Mesenchymal stem cell (in vitro differentiated cells and primary cell): ENCODE data around the gene FGGY.
"Not testable (repeated sequence)": the region's sequence is repeated elsewhere in the genome, so short reads cannot be mapped to it uniquely, and the experiment has no call there.

Source experiments
- DNase-seq: peaks from one replicate; pipeline ENCODE4 v3.0.0-alpha.2; 2013
- H2AFZ ChIP-seq: one replicate; pipeline ENCODE4 v1.6.1; 2013; ENCODE audit warnings: low read depth, mild to moderate bottlenecking, control low read depth, inconsistent platforms, low read length, moderate library complexity
- H2AK5ac ChIP-seq: 2 replicates; pipeline ENCODE4 v1.6.1; 2013; ENCODE audit warnings: low read length, moderate library complexity, mild to moderate bottlenecking, inconsistent platforms; ENCODE audit not compliant: severe bottlenecking
- H2BK120ac ChIP-seq: one replicate; pipeline ENCODE4 v1.6.1; 2013; ENCODE audit warnings: low read depth, mild to moderate bottlenecking, inconsistent platforms, low read length, moderate library complexity
- H2BK12ac ChIP-seq, 2 experiments: one replicate each; pipeline ENCODE4 v1.6.1; 2013; ENCODE audit warnings: inconsistent platforms in 2 of 2, low read length in 2 of 2, mild to moderate bottlenecking in 2 of 2, moderate library complexity in 2 of 2, control low read depth in 1 of 2
- H2BK15ac ChIP-seq: one replicate; pipeline ENCODE4 v1.6.1; 2013; ENCODE audit warnings: mild to moderate bottlenecking, low read depth, inconsistent platforms; ENCODE audit not compliant: poor library complexity, severe bottlenecking
- H2BK5ac ChIP-seq: 2 replicates; pipeline ENCODE4 v1.6.1; 2013; ENCODE audit warnings: low read depth, mild to moderate bottlenecking, low read length, control low read depth, inconsistent platforms; ENCODE audit not compliant: poor library complexity, severe bottlenecking
- H3K14ac ChIP-seq, 2 experiments: one replicate each; pipeline ENCODE4 v1.6.1; 2013; ENCODE audit warnings: inconsistent platforms in 2 of 2, low read length in 2 of 2, control low read depth in 1 of 2, mild to moderate bottlenecking in 1 of 2, moderate library complexity in 1 of 2
- H3K18ac ChIP-seq, 2 experiments: one replicate each; pipeline ENCODE4 v1.6.1; 2013; ENCODE audit warnings: inconsistent platforms in 2 of 2, low read length in 2 of 2, control low read depth in 1 of 2, low read depth in 1 of 2, mild to moderate bottlenecking in 1 of 2
- H3K23ac ChIP-seq, 2 experiments: one replicate each; pipeline ENCODE4 v1.6.1; 2013; ENCODE audit warnings: inconsistent platforms in 2 of 2, low read length in 2 of 2, mild to moderate bottlenecking in 2 of 2, moderate library complexity in 2 of 2, control low read depth in 1 of 2
- H3K27ac ChIP-seq: 2 replicates; pipeline ENCODE4 v1.5.1; 2013; ENCODE audit warnings: mild to moderate bottlenecking, moderate library complexity, low read length, control low read depth, inconsistent platforms; ENCODE audit not compliant: poor library complexity, severe bottlenecking
- H3K27me3 ChIP-seq, 2 experiments: 2 replicates each; pipeline versions ENCODE4 v1.6.1 to v1.7.0; 2013; ENCODE audit warnings: low read length in 2 of 2, mild to moderate bottlenecking in 2 of 2, moderate library complexity in 2 of 2, control low read depth in 1 of 2, inconsistent platforms in 1 of 2; ENCODE audit not compliant: control insufficient read depth in 1 of 2, insufficient read depth in 1 of 2
- H3K36me3 ChIP-seq, 2 experiments: 2 replicates each; pipeline versions ENCODE4 v1.6.1 to v1.7.0; 2013; ENCODE audit warnings: low read length in 2 of 2, control low read depth in 1 of 2, inconsistent platforms in 1 of 2, low read depth in 1 of 2, mild to moderate bottlenecking in 1 of 2; ENCODE audit not compliant: insufficient read depth in 2 of 2, control insufficient read depth in 1 of 2
- H3K4ac ChIP-seq, 2 experiments: one replicate each; pipeline ENCODE4 v1.6.1; 2013; ENCODE audit warnings: inconsistent platforms in 2 of 2, low read length in 2 of 2, mild to moderate bottlenecking in 2 of 2, moderate library complexity in 2 of 2, control low read depth in 1 of 2, low read depth in 1 of 2
- H3K4me1 ChIP-seq: 2 replicates; pipeline ENCODE4 v1.6.1; 2013; ENCODE audit warnings: low read depth, low read length, control low read depth; ENCODE audit not compliant: control insufficient read depth, insufficient read depth
- H3K4me2 ChIP-seq: 2 replicates; pipeline ENCODE4 v1.6.1; 2013; ENCODE audit warnings: low read length, mild to moderate bottlenecking, inconsistent platforms; ENCODE audit not compliant: poor library complexity, severe bottlenecking
- H3K4me3 ChIP-seq, 2 experiments: 2 replicates each; pipeline versions ENCODE4 v1.5.1 to v1.7.0; 2013; ENCODE audit warnings: low read length in 2 of 2, mild to moderate bottlenecking in 2 of 2, control low read depth in 1 of 2, low read depth in 1 of 2; ENCODE audit not compliant: insufficient read depth in 1 of 2
- H3K79me1 ChIP-seq: replicated peaks from 2 replicates; pipeline ENCODE4 v1.6.1; 2013; ENCODE audit warnings: mild to moderate bottlenecking, control low read depth, low read length, inconsistent platforms; ENCODE audit not compliant: poor library complexity, severe bottlenecking
- H3K9ac ChIP-seq: 2 replicates; pipeline ENCODE4 v1.7.0; 2013; ENCODE audit warnings: mild to moderate bottlenecking, low read length, moderate library complexity
- H3K9me3 ChIP-seq: 2 replicates; pipeline ENCODE4 v1.7.0; 2013; ENCODE audit warnings: mild to moderate bottlenecking, low read length; ENCODE audit not compliant: control insufficient read depth
- H4K8ac ChIP-seq: one replicate; pipeline ENCODE4 v1.6.1; 2013; ENCODE audit warnings: inconsistent platforms, mild to moderate bottlenecking, low read length, moderate library complexity
- H4K91ac ChIP-seq: one replicate; pipeline ENCODE4 v1.6.1; 2013; ENCODE audit warnings: mild to moderate bottlenecking, low read length, inconsistent platforms
- WGBS: methylation state at CpG from one replicate; pipeline ENCODE4 v1.1.7; 2013; ENCODE audit warnings: mixed read lengths; 5-methylcytosine and 5-hydroxymethylcytosine counted together

FGGY gene

GRCh38 chr1:59457786-59458185, 160.9 kb downstream of the FGGY start:
- H3K4me2 ChIP-seq: no peak overlapping the region
- H3K4ac ChIP-seq: no peak overlapping the region
- no peak overlapping the region for H2BK12ac ChIP-seq
- no peaks in the 10 kb centered on the region for H3K79me1 ChIP-seq
- H3K4me3 ChIP-seq: no peak overlapping the region
- H2BK120ac ChIP-seq: no peak overlapping the region
- no peak overlapping the region for H3K23ac ChIP-seq
- no peaks in the 10 kb centered on the region for H3K4me1 ChIP-seq
- no peak overlapping the region for H3K27ac ChIP-seq
- no peak overlapping the region for H2AK5ac ChIP-seq
- no peak overlapping the region for H3K9ac ChIP-seq
- DNase-seq: no peak
- H2BK15ac ChIP-seq: no peak overlapping the region
- no peak overlapping the region for H3K14ac ChIP-seq
- H3K9me3 ChIP-seq: no peaks in the 10 kb centered on the region
- H4K8ac ChIP-seq: no peak overlapping the region
- H4K91ac ChIP-seq: no peak overlapping the region
- no peak overlapping the region for H3K18ac ChIP-seq
- H3K36me3 ChIP-seq: no peaks in the 10 kb centered on the region
- H2AFZ ChIP-seq: no peak overlapping the region
- no peaks in the 10 kb centered on the region for H3K27me3 ChIP-seq
- WGBS: 93% methylated on average over 2 of the region's 2 CpGs
- H2BK5ac ChIP-seq: no peak overlapping the region

GRCh38 chr1:59458884-59459283, 162.0 kb downstream of the FGGY start:
- no peak overlapping the region for H4K8ac ChIP-seq
- no peak overlapping the region for H2AK5ac ChIP-seq
- no peak overlapping the region for H2BK5ac ChIP-seq
- H3K4me3 ChIP-seq: no peak overlapping the region
- no peak overlapping the region for H2AFZ ChIP-seq
- no peaks in the 10 kb centered on the region for H3K9me3 ChIP-seq
- WGBS: 92% methylated on average over 2 of the region's 2 CpGs
- H3K4me1 ChIP-seq: no peaks in the 10 kb centered on the region
- H3K23ac ChIP-seq: no peak overlapping the region
- DNase-seq: no peak
- no peaks in the 10 kb centered on the region for H3K27me3 ChIP-seq
- H2BK12ac ChIP-seq: no peak overlapping the region
- no peak overlapping the region for H2BK15ac ChIP-seq
- H3K27ac ChIP-seq: no peak overlapping the region
- no peak overlapping the region for H3K18ac ChIP-seq
- H3K4me2 ChIP-seq: no peak overlapping the region
- no peak overlapping the region for H3K14ac ChIP-seq
- H3K36me3 ChIP-seq: no peaks in the 10 kb centered on the region
- no peak overlapping the region for H3K9ac ChIP-seq
- no peak overlapping the region for H3K4ac ChIP-seq
- no peaks in the 10 kb centered on the region for H3K79me1 ChIP-seq
- no peak overlapping the region for H2BK120ac ChIP-seq
- H4K91ac ChIP-seq: no peak overlapping the region

- H3K4me1 ChIP-seq, H2BK5ac ChIP-seq, H3K4me2 ChIP-seq, H3K27ac ChIP-seq, H2BK120ac ChIP-seq, H2AFZ ChIP-seq, H3K4me3 ChIP-seq, H3K36me3 ChIP-seq, H3K4ac ChIP-seq, H2AK5ac ChIP-seq, H4K8ac ChIP-seq, H3K14ac ChIP-seq, H2BK15ac ChIP-seq, H3K9ac ChIP-seq, H3K79me1 ChIP-seq, H3K23ac ChIP-seq, H3K18ac ChIP-seq, H3K27me3 ChIP-seq, H3K9me3 ChIP-seq, H4K91ac ChIP-seq, H2BK12ac ChIP-seq, DNase-seq: not testable (repeated sequence)
- 100% methylated on average over 2 of the region's 2 CpGs for WGBS
Measured at GRCh38 chr1:59462942-59463341, 166.0 kb downstream of the FGGY start.

GRCh38 chr1:59465478-59465877, 168.6 kb downstream of the FGGY start:
- H3K9me3 ChIP-seq, H2BK5ac ChIP-seq, H3K4me1 ChIP-seq, H2BK15ac ChIP-seq, H2AFZ ChIP-seq, H3K27ac ChIP-seq, H2AK5ac ChIP-seq, H3K4me2 ChIP-seq, H3K14ac ChIP-seq, H3K23ac ChIP-seq, H3K4ac ChIP-seq, DNase-seq, H4K8ac ChIP-seq, H3K27me3 ChIP-seq, H3K79me1 ChIP-seq, H3K36me3 ChIP-seq, H3K18ac ChIP-seq, H2BK120ac ChIP-seq, H3K4me3 ChIP-seq, H2BK12ac ChIP-seq, H4K91ac ChIP-seq, H3K9ac ChIP-seq: not testable (repeated sequence)
